Vagina (tissue), 2 donors: ENCODE results near the gene P3H4.

ENCODE experiments used
- POLR2A ChIP-seq, 2 donors: fragments of 450-650 bp; IDR thresholded peaks; one replicate each; pipeline ENCODE4 v1.6.1; 2017; ENCODE audit warnings: antibody characterized with exemption in 2 of 2, mild to moderate bottlenecking in 2 of 2, moderate library complexity in 2 of 2
- POLR2AphosphoS5 ChIP-seq, 2 donors: sonication (generic); formaldehyde crosslinking; IDR thresholded peaks; one replicate each; pipeline ENCODE4 v1.9.0; 2017; ENCODE audit warnings: antibody characterized with exemption in 2 of 2, mild to moderate bottlenecking in 2 of 2, low read depth in 1 of 2; ENCODE audit not compliant: insufficient read depth in 1 of 2
- TF ChIP-seq, protein P1 (sequence below), 3 experiments: fragments of 450-650 bp in 2 of 3; fragments of 200-600 bp in 1 of 3; sonication (generic) in 1 of 3; IDR thresholded peaks; one replicate each; pipeline ENCODE4 v1.5.1; 2017 to 2019; ENCODE audit warnings: antibody characterized with exemption in 3 of 3, mild to moderate bottlenecking in 2 of 3, moderate library complexity in 2 of 3

DNA sequence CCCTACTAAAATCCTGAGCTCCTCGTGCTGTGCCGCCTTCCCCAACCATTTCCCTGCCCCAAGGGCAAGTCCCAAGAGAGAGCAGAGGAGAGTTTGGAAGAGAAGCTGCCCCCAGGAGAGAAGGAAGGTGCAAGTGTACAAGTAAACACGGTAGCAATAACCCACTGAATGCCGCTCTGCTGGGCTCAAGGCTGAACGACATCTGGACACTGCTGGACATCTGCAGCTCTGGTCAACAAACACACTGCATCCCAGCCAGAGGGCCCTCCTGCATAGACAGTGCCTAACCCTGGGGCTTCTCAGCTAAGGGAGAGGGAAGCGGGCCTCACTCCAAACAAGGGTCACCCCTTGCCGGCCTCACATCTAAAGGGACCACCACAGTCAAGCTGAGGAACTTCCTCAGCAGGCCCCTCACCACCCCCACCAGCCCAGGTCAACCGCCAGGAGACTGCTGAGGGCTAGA lies 38.0 kb downstream of the P3H4 start:
- TF ChIP-seq, protein P1, sequence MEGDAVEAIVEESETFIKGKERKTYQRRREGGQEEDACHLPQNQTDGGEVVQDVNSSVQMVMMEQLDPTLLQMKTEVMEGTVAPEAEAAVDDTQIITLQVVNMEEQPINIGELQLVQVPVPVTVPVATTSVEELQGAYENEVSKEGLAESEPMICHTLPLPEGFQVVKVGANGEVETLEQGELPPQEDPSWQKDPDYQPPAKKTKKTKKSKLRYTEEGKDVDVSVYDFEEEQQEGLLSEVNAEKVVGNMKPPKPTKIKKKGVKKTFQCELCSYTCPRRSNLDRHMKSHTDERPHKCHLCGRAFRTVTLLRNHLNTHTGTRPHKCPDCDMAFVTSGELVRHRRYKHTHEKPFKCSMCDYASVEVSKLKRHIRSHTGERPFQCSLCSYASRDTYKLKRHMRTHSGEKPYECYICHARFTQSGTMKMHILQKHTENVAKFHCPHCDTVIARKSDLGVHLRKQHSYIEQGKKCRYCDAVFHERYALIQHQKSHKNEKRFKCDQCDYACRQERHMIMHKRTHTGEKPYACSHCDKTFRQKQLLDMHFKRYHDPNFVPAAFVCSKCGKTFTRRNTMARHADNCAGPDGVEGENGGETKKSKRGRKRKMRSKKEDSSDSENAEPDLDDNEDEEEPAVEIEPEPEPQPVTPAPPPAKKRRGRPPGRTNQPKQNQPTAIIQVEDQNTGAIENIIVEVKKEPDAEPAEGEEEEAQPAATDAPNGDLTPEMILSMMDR (IDR thresholded peaks at IDR 0.05) = no peak
- no peak for TF ChIP-seq POLR2AphosphoS5 (IDR thresholded peaks at IDR 0.05; ENCODE audit: insufficient read depth in 1 of 2, low read depth in 1 of 2)
- no peak for TF ChIP-seq POLR2A (IDR thresholded peaks at IDR 0.05)
